SK-N-SH (cell line): Measurements from ENCODE around the gene CRELD2.

Experiments
- IRF3 ChIP-seq: fragments of 150-350 bp; IDR thresholded peaks from 2 replicates; pipeline ENCODE4 v1.6.1; 2016; ENCODE audit warnings: mild to moderate bottlenecking, low read depth, low read length
- JUND ChIP-seq: IDR thresholded peaks from 2 replicates; pipeline ENCODE4 v1.4.0; 2012
- RXRA ChIP-seq: IDR thresholded peaks from 2 replicates; pipeline ENCODE4 v1.4.0; 2012; ENCODE audit warnings: low read depth, mild to moderate bottlenecking, borderline replicate concordance
- SIN3A ChIP-seq: IDR thresholded peaks from 2 replicates; pipeline ENCODE4 v1.6.1; 2012; ENCODE audit warnings: low read depth, mild to moderate bottlenecking, low read length, moderate library complexity, borderline replicate concordance
- TF ChIP-seq, protein P1 (sequence below): fragments of 200-600 bp; sonication (generic); IDR thresholded peaks from 2 replicates; pipeline ENCODE4 v1.6.1; 2017; ENCODE audit warnings: antibody characterized with exemption, mild to moderate bottlenecking, moderate library complexity
- TF ChIP-seq, protein P2 (sequence below): IDR thresholded peaks from 2 replicates; pipeline ENCODE4 v1.6.1; 2012; ENCODE audit warnings: mild to moderate bottlenecking, low read depth, low read length, moderate library complexity

DNA sequence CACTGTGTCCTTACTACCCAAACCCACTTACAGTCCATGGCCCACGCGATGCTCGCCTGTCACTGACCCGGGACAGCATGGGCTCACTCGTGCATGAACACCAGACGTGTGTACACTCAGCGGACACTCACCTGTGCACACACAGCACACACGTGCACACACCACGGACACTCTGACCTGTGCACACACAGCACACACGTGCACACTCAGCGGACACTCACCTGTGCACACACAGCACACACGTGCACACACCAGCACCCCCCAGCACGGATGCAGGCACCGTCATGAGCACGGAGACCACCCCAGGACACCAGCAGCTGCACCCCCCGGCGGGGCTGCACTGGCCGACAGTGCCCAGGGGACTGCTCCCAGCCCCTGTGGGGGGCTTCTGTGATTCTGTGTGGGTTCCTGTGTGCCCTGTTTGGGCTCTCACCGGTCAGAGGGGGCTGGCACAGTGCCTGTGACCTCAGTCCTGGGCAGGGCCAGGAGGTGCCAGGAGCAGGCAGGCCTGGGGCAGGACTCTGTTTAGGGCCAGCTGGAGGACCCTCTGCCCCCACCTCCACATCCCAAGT, 20.2 kb downstream of the CRELD2 start:
- TF ChIP-seq RXRA (no peak), IRF3 (no peak), JUND (no peak), SIN3A (no peak)
- TF ChIP-seq, protein P1, sequence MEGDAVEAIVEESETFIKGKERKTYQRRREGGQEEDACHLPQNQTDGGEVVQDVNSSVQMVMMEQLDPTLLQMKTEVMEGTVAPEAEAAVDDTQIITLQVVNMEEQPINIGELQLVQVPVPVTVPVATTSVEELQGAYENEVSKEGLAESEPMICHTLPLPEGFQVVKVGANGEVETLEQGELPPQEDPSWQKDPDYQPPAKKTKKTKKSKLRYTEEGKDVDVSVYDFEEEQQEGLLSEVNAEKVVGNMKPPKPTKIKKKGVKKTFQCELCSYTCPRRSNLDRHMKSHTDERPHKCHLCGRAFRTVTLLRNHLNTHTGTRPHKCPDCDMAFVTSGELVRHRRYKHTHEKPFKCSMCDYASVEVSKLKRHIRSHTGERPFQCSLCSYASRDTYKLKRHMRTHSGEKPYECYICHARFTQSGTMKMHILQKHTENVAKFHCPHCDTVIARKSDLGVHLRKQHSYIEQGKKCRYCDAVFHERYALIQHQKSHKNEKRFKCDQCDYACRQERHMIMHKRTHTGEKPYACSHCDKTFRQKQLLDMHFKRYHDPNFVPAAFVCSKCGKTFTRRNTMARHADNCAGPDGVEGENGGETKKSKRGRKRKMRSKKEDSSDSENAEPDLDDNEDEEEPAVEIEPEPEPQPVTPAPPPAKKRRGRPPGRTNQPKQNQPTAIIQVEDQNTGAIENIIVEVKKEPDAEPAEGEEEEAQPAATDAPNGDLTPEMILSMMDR: no peak
- TF ChIP-seq, protein P2, sequence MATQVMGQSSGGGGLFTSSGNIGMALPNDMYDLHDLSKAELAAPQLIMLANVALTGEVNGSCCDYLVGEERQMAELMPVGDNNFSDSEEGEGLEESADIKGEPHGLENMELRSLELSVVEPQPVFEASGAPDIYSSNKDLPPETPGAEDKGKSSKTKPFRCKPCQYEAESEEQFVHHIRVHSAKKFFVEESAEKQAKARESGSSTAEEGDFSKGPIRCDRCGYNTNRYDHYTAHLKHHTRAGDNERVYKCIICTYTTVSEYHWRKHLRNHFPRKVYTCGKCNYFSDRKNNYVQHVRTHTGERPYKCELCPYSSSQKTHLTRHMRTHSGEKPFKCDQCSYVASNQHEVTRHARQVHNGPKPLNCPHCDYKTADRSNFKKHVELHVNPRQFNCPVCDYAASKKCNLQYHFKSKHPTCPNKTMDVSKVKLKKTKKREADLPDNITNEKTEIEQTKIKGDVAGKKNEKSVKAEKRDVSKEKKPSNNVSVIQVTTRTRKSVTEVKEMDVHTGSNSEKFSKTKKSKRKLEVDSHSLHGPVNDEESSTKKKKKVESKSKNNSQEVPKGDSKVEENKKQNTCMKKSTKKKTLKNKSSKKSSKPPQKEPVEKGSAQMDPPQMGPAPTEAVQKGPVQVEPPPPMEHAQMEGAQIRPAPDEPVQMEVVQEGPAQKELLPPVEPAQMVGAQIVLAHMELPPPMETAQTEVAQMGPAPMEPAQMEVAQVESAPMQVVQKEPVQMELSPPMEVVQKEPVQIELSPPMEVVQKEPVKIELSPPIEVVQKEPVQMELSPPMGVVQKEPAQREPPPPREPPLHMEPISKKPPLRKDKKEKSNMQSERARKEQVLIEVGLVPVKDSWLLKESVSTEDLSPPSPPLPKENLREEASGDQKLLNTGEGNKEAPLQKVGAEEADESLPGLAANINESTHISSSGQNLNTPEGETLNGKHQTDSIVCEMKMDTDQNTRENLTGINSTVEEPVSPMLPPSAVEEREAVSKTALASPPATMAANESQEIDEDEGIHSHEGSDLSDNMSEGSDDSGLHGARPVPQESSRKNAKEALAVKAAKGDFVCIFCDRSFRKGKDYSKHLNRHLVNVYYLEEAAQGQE: no peak
